Measurements from ENCODE around the gene CLASP1.

The CLASP1 gene

DNA sequence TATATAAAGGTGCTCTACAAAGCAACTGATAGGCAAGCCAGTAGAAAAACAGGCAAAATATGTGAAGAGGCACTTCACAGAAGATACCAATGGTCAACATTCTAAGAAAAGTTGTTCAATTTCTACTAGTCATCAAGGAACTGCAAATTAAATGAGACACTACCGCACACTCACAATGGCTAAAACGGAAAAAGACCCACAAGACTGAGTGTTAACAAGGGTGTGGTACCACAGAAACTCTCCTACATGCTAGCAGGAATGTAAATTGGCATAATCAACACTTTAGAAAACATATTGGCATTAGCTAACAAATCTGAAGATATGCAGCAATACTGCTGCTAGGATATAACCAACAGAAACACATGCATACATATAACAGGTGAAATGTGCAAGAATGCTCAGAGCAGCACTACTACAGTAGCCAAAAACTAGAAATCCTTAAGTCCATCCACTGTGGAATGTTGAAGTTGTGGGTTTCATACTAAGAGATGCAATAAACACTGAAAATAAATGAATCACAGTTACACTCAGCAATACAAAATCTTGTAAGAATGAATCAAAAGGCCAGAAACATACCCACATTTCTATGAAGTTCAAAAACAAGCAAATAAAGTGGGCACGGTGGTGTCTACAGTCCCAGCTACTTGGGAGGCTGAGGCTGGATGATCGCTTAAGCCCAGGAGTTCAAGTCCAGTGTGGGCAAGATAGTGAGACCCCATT, 109.4 kb downstream of the CLASP1 start:
- no peak for DNase-seq (ENCODE audit: low read depth)

DNA sequence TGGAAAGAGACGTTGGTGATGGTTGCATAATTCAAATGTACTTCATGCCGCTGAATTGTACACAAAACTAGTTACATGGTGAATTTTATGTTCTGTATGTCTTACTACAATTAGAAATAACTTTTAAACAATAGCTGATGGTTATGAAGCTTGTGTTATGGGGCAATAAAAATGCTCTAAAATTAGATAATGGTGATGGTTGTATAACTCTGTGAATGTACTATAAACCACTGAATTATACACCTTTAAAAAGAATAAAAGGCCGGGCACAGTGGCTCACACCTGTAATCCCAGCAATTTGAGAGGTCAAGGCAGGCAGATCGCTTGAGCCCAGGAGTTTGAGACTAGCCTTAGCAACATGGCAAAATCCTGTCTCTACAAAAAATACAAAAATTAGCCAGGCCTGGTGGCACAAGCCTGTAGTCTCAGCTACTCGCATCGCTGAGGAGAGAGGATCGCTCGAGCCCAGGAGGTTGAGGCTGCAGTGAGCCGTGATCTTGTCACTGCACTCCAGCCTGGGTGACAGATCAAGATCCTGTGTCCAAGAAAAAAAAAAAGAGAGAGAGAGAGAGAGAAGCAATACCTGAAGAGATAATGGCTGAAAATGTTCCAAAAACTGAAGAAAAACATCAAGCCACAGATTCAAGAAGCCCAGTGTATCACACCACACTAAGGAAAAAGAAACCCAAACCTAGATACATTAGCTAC, 112.3 kb downstream of the CLASP1 start:
- no peak for DNase-seq (ENCODE audit: low read depth)

DNA sequence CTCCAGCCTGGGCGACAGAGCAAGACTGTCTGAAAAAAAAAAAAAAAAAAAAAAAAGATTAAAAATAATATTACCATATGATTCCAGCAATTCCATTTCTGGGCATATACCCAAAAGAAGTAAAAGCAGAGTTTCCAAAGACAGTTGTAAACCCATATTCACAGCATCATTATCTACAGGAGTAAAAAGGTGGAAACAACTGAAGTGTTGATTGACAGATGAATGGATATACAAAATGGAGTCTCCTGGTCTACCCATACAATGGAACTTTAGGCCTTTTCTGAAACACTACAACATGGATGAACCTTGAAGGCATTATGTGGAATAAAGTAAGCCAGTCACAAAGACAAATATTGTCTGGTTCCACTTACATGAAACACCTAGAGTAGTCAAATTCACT, 112.9 kb downstream of the CLASP1 start:
- no peak for DNase-seq (ENCODE audit: low read depth)

DNA sequence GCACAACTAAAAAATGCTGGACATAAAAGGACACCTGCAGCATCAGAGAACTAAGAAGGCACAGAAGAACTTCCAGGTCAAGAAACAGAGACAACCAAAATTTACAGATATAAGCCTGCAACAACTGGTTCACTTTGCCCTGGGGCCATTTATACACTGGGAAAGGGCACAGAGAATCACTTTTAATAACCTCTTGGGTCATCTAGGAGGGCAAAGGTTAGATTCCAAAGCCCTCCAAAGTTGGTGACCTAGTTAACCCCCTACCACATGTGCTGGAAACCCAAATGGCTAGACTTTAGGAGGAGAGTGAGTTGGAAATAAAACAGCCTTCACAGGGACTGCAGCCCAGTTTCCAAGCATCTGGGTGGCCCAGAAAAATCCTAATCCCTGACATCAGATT, 115.3 kb downstream of the CLASP1 start:
- no peak for DNase-seq (ENCODE audit: low read depth)

DNA sequence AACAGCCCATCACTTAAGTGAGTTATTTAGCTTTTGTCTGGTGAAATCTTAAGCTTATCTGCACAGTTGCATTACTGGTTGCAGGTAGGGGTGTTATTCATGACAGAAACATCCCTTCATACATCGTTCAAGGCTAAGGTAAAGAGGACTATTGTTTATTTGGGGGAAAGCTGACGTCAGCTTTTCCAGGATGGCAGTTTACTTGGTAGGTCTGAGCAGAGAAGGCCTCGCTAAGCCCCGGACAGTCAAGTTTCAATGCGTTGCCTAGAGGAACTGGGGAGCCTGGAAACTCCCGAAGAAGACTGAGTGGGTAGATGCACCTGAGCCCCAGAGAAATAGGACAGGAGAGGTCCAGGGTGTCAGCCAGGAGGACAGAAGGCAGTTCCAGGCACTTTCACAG, 116.4 kb downstream of the CLASP1 start:
- no peak for DNase-seq (ENCODE audit: low read depth)

DNA sequence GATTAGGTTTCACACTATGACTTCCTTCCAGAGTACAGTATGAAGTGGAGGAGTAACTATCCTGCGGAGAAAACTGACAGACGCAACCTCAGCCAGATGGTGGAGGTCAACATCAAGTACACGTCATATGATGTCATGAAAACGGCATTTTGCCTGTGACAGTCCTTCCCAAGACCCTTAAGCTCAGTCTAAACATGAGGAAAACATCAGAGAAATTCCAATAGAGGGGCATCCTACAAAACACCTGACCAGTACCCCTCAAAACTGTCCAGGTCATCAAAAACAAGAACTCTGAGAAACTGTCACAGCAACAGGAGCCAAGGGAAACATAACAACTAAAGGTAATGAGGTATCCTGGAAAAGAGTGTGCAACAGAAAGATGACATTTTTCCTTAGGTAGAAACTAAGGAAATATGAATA, 116.9 kb downstream of the CLASP1 start:
- DNase-seq (ENCODE audit: low read depth): no peak

DNA sequence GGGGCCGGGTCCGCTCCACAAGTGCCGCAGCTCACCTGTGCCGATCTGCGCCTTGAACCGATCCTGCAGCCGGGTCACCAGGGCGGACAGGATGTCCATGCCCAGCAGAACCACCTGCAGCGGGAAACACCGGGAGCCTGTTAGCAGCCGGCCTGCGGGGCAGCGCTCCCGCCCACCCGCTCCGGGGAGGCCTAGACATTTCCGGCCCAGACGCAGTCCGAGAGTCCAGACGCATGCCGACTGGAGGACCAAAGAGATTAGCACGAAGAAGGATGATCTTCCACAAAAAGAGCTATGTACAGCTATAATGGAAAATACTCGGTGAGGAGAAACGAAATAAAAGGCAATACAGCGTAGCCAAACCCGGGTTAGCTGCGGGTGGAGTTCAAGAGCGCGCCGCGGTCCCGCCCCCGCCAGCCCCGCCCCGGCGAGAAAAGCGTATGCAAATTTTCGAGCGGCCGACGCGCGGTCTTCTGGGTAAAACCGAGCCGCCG, 119.0 kb downstream of the CLASP1 start:
- peak; percentile 71 for DNase-seq (ENCODE audit: low read depth)

DNA sequence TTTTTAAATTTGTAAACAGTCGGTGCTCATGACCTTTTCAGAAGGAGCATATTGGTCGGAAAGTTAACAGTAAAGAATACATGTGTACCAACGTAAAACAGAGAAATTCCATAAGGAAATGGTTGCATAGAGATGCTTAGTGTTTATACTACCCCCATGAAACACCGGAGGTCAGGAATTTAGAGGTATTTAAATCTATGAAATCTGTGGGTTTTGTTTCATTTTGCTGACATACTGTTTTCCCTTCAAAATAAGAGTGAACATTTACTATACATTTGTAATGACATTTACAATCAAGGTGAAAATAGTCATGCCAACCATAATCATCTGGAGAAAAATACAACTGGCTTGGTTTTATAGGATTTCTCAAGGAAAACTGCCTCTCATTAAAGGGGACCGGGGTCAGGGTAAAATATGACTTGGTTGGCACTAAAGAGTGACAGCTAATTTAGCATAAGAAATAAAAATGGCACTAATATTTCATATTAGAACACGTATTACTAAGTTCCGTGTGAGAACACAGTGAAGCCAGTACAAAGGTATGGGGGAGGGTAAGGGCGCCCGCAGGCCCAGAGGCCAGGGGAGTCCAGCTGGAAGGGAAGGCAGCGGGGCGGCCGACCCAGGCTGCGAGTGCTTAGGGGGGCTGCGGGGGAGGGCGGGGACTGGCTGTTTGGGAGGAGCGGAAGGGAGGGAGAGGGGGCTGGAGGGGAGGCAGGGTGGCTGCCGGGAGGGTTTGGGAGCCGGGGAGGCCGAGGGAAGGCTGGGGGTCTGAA, 119.6 kb downstream of the CLASP1 start:
- peak; percentile 12 for DNase-seq (ENCODE audit: low read depth)

DNA sequence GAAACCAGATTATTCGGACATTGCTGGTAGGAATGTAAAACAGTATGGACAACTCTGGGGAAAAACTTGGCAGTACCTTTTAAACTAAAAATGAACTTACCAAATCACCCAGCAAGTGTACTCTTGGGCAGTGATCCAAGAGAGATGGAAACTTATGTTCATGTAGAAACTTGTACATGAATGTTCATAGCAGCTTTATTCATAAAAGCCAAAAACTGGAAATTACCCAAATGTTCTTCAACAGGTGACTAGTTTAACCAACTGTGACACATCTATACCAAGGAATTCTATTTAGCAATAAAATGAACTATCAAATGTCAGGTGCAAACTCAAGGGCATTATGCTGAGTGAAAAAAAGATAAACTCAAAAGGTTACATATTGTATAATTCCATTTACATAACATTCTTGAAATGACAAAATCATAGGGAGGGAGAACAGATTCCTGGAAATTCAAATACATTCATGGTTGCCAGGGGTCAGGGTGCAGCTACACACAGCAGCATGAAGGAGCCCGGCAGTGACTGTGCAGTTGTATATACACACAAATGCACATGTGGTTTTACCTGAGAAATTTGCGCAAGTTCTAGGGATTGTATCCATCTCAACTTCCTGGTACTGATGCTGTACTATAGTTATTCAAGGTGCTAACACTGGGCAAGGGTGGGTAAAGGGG, 122.1 kb downstream of the CLASP1 start:
- no peak for DNase-seq (ENCODE audit: low read depth)

DNA sequence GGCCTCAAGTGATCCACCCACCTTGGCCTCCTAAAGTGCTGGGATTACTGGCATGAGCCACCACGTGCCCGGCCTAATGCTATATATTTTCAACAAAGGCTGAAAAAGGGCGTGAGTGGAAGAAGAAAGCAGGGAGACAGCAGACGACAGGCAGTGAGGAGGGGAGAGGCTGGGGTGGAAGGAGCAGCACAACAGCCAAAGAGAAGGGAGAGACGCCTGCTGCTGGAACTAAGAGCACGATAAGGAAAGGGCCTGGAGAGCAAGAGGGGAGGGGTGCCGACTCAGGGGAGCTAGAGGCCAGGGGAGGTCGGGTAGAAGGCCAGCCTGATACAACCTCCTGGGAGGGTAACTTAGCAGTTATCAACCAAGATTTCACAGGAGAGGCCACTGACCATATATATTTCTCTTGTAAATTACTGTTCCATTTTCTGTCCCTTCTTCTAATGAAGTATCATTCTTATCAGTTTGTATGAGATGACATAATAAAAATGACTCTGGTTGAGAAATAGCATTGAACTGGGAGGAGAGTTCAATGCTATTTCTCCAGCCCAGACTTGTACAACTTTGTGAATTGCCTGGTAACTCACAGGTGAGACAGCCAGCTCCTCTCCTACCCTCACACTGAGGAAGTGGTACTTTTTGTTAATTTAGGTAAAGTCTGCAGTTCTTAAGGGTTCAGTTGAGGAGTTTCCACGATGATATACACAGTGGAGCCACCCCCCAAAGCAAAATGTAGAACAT, 124.4 kb downstream of the CLASP1 start:
- no peak for DNase-seq (ENCODE audit: low read depth)

DNA sequence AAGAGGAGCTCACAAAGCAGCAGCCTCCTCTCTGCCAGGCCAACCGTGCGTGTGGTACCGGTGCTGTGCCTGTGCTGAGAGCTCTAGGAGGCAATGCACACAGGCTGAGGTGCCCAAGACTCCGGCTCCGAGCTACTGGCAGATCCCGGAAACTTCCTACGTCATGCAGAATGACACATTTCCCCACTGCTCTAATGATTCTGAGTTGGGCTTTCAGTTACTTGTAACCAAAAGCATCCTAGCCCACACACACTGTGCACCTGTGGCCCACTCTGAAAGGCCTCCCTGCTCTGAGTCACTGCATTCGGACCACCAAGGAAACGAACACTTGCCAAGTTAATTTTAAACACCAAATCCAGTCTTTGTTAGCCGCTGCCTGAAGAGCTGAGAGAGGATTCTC, 127.9 kb downstream of the CLASP1 start:
- no peak for DNase-seq (ENCODE audit: low read depth)

DNA sequence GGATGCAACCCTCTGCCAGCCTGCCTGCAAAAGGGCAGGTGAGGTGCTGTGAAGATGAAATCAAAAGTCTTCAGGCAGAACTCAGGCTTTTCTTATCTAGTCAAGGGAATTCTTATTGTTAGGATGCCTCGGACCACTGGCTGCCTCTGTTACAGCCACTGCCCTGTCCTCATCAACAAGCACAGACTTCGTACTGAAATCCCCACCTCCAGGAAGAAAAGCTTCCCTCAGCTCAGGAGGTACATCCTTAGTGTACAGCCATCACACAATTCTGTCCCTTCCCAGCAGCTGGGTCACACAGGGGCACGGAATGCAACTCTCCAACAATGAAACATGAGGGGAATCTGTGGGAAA, 128.6 kb downstream of the CLASP1 start:
- DNase-seq (ENCODE audit: low read depth): no peak

DNA sequence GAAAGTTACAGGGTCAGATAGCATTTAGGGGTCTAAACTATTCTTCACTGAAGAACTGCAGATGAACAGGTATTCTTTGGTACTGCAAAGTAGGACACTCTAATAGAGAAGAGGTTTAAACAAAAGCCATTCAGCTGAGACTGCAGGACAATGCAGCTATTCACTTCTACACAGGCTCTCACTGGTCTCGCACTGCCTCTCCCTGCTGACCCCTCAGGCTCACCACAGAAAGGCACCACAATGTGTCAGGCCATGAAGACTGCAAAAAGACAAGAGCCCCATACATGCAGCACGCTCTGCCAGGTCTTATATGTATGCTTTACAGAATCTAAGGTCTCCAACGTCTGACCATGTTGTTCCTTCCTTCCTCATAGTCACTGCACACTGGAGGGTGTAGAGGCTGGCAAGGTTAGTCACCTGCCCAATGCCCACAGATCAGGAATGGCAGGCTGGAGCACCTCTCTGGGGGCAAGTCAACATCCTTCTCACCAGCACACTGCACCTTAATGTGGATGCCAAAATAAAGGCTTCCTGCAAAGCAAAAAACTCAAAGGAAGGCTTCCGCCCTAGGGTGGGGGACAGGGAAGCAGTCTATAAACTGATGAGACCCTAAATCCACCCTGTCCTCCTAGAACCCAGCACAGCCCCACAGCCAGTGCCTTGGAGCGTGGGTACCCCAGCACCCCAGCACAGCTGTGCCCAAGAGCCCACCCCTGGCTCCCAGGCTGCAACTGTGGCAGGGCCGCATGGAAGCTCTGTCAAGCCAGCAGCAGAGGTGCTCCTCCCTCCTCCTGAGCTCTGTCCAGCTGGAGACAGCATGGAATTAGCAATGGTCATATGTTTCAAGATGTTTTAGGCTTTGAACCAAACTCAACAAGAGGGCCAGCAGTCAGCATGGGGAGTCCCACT, 129.3 kb downstream of the CLASP1 start:
- no peak for DNase-seq (ENCODE audit: low read depth)

DNA sequence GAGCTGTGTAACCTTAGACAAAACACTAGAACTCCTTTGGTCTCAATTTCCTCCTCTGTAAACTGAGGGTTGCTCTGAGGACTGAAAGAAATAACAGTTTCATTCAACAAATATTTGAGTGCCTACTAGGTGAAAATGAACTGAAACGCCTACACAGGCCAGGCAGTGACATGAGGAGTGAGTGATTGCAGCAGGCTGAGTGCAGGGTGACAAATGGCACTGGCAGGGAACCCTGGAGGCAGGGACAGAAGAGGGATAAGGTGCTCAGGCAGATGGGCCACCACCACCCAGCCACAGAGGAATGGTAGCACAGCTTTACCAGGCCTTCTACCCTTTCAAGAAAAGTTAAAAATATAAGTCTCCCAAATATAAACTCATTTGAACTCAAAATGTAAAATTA, 130.1 kb downstream of the CLASP1 start:
- no peak for DNase-seq (ENCODE audit: low read depth)

DNA sequence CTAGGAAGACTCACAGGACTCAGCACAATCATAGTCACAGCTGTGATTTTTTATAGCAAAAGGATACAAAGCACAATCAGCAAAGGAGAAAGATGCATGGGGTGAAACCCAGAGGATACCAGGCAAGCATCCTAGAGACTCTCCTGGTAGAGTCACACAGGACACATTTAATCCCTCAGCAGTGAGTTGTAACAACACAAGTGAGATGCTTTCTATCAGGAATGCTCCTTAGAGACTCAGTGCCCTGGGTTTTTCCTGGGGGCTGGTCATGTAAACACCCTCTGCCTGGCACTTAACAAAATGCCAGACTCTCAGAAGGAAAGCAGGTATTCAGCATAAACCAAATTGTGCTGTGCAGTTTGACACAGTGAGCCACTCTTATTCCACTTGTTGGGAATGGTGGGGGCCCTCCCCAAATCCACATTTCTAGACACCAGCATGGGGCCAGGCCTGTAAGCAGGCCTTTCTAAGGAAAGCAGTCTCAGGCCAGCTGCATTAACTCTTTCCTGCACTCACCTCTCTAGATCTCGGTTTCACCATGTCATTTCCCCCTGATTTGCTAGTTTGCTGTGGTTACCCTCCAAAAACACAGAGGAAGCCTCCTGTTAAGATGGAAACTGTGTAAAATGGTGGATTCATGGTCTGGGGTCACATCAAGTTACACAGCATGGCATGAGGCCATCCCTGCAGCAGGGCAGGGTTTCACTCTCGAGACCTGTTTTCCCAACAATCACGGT, 135.5 kb downstream of the CLASP1 start:
- no peak for DNase-seq (ENCODE audit: low read depth)

DNA sequence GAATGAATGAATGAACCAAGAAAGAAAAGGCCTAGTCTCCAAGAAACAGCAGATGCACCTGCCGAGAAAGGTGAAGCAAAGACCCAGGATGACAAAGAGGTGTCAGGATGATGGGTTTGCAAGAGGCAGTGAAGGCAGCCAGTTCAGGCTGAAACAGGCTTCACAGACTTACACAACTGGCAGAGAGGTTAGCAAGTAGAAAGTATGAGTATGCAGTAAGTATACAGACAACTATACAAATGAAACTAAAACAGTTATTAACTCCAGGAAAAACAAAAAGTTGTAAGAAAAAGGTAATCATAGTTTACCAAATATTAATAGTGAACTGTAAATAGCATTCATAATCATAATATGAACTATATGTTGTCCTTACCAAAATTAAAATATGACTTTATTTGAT, 138.4 kb downstream of the CLASP1 start:
- DNase-seq (ENCODE audit: low read depth): no peak

DNA sequence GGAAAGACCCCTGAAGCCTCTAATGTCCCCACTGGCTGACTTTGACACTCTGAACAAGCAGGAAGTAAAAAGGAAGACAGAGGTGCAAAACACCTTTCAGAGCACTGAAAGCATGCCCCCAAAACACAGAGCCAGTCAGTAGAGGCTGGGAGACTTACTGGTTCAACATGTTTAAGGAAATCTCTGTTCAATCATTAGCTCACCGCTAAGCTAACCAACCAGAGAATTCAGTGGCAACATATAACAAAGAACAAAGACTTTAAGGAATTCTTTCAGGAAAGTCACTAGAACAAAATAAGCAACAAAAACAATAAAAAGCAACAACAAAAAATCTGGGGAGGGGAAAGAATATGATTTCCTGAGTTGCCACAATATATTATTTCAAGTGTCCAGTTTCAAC, 142.6 kb downstream of the CLASP1 start:
- DNase-seq (ENCODE audit: low read depth): no peak

DNA sequence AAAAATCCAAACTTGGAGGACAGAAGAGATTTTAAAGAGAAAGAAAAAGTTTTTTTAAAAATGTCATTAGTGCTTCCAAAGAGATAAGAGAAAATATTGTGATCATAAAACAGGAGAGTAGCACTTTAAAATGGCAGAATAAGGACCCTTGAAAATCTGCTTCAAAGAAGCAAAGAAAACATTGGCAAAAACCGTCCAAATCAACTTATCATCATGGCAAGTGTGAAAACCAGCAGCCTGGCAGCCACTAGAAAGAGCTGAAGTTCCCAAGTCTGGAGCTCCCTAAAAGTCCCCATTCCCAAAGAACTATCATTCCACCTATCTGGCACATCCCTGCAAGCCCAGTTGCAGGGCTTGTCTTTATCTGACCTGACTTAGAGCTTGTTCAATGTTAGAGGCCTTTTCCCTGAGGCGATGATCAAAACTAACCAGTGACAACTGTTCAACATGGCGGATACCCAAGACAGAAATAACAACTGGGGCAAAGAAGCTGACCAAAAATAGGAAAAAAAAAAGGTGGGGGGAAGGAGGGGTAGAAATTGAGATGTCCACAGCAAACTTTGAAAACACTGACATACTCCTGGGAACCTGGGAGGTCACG, 143.2 kb downstream of the CLASP1 start:
- DNase-seq (ENCODE audit: low read depth): no peak

DNA sequence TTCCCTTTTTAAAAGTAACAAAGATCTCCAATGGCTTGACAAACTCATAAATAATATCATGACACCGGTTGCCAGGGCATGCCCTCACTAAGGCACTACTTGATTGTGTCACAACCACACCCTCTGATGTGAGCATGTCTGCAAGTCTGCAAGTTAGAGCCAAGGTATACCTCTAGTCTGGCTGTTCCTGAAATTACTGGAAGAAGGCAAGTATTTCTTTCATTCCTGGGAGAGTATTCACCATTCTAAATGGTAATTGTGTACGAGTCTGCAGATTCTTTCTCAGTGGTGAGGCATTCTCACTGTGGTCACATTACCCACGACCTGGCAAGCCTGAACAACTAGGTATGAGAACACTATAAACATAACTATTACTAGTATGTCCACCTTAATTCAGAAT, 144.3 kb downstream of the CLASP1 start:
- DNase-seq (ENCODE audit: low read depth): no peak

DNA sequence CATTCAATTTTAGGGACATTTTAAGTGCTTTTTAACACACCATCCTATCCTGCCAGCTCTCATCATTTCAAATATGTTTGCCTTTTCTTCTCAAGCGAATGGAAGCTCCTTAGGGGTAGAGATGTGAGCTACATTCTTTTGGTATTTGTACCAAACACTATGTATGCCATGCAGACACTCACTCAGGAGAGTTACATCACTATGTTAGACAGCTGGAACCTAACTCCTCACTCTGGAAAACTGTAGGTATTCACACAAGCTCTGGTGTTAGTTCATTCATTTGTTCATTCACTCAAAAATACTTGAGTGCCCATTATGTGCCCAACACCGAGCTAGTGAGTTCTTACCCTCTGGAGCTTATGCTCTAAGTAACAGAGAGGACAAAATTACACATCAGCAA, 144.9 kb downstream of the CLASP1 start:
- no peak for DNase-seq (ENCODE audit: low read depth)

Data from T-helper 22 cell (primary cell).